SK-N-SH (cell line): ENCODE measurements around the gene HID1.

Source experiments
- FOXJ3 ChIP-seq: sonication (generic); formaldehyde crosslinking; IDR thresholded peaks from 2 replicates; pipeline ENCODE4 v1.5.1; 2020; ENCODE audit warnings: mild to moderate bottlenecking, missing genetic modification reagents
- FOXM1 ChIP-seq: IDR thresholded peaks from 2 replicates; pipeline ENCODE4 v1.4.0; 2012; ENCODE audit warnings: low read depth, mild to moderate bottlenecking
- RAD21 ChIP-seq: IDR thresholded peaks from 2 replicates; pipeline ENCODE4 v1.6.1; 2012; ENCODE audit warnings: mild to moderate bottlenecking, low read length
- RFX5 ChIP-seq: IDR thresholded peaks from 2 replicates; pipeline ENCODE4 v1.6.1; 2012; ENCODE audit warnings: mild to moderate bottlenecking, improper control_type of control experiment, low read length
- TAF1 ChIP-seq: IDR thresholded peaks from 2 replicates; pipeline ENCODE4 v1.6.1; 2012; ENCODE audit warnings: low read depth, mild to moderate bottlenecking, low read length, moderate library complexity, borderline replicate concordance
- TCF12 ChIP-seq: IDR thresholded peaks from 2 replicates; pipeline ENCODE4 v1.4.0; 2012
- YY1 ChIP-seq: IDR thresholded peaks from 2 replicates; pipeline ENCODE4 v1.4.0; 2012; ENCODE audit warnings: low read depth, mild to moderate bottlenecking
- TF ChIP-seq, protein P1 (sequence below): IDR thresholded peaks from 2 replicates; pipeline ENCODE4 v1.4.0; 2012; ENCODE audit warnings: low read depth
- TF ChIP-seq, protein P2 (sequence below): fragments of 200-600 bp; sonication (generic); IDR thresholded peaks from 2 replicates; pipeline ENCODE4 v1.6.1; 2017; ENCODE audit warnings: antibody characterized with exemption, mild to moderate bottlenecking, moderate library complexity
- TF ChIP-seq, protein P3 (sequence below): IDR thresholded peaks from 2 replicates; pipeline ENCODE4; 2012
- TF ChIP-seq, protein P4 (sequence below): fragments of 150-350 bp; IDR thresholded peaks from 2 replicates; pipeline ENCODE4 v1.6.1; 2017; ENCODE audit warnings: antibody characterized with exemption, low read length, low read depth, borderline replicate concordance
- TF ChIP-seq, protein P5 (sequence below): IDR thresholded peaks from 2 replicates; pipeline ENCODE4 v1.6.1; 2012; ENCODE audit warnings: mild to moderate bottlenecking, low read depth, low read length, moderate library complexity

DNA sequence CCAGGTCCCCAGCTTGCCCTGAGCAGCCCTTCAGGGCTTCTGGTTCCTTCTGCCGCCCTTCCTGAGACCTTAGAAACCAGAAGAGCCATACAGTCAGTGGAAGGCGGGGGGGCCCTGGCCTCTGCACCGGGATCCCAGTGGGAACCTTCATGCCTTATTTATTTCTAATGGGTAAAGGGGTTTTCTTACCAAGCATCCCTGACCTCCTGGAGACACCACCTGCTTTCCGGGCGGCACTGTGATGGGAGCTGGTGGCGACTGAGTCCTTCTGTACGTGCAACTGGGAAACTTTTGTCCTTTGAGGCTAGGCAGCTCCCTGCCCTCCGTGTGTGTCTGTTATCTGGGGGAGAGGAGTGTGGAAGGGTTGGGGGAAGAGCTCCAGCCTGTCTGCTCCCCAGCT lies 32.7 kb upstream of the HID1 start:
- TF ChIP-seq FOXM1 (no peak), RFX5 (no peak), YY1 (no peak), FOXJ3 (no peak), RAD21 (no peak), TCF12 (no peak), TAF1 (no peak)
- TF ChIP-seq, protein P1, sequence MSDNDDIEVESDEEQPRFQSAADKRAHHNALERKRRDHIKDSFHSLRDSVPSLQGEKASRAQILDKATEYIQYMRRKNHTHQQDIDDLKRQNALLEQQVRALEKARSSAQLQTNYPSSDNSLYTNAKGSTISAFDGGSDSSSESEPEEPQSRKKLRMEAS = no peak
- TF ChIP-seq, protein P2, sequence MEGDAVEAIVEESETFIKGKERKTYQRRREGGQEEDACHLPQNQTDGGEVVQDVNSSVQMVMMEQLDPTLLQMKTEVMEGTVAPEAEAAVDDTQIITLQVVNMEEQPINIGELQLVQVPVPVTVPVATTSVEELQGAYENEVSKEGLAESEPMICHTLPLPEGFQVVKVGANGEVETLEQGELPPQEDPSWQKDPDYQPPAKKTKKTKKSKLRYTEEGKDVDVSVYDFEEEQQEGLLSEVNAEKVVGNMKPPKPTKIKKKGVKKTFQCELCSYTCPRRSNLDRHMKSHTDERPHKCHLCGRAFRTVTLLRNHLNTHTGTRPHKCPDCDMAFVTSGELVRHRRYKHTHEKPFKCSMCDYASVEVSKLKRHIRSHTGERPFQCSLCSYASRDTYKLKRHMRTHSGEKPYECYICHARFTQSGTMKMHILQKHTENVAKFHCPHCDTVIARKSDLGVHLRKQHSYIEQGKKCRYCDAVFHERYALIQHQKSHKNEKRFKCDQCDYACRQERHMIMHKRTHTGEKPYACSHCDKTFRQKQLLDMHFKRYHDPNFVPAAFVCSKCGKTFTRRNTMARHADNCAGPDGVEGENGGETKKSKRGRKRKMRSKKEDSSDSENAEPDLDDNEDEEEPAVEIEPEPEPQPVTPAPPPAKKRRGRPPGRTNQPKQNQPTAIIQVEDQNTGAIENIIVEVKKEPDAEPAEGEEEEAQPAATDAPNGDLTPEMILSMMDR = no peak
- TF ChIP-seq, protein P3, sequence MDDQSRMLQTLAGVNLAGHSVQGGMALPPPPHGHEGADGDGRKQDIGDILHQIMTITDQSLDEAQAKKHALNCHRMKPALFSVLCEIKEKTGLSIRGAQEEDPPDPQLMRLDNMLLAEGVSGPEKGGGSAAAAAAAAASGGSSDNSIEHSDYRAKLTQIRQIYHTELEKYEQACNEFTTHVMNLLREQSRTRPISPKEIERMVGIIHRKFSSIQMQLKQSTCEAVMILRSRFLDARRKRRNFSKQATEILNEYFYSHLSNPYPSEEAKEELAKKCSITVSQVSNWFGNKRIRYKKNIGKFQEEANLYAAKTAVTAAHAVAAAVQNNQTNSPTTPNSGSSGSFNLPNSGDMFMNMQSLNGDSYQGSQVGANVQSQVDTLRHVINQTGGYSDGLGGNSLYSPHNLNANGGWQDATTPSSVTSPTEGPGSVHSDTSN = no peak
- TF ChIP-seq, protein P4, sequence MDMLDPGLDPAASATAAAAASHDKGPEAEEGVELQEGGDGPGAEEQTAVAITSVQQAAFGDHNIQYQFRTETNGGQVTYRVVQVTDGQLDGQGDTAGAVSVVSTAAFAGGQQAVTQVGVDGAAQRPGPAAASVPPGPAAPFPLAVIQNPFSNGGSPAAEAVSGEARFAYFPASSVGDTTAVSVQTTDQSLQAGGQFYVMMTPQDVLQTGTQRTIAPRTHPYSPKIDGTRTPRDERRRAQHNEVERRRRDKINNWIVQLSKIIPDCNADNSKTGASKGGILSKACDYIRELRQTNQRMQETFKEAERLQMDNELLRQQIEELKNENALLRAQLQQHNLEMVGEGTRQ = no peak
- TF ChIP-seq, protein P5, sequence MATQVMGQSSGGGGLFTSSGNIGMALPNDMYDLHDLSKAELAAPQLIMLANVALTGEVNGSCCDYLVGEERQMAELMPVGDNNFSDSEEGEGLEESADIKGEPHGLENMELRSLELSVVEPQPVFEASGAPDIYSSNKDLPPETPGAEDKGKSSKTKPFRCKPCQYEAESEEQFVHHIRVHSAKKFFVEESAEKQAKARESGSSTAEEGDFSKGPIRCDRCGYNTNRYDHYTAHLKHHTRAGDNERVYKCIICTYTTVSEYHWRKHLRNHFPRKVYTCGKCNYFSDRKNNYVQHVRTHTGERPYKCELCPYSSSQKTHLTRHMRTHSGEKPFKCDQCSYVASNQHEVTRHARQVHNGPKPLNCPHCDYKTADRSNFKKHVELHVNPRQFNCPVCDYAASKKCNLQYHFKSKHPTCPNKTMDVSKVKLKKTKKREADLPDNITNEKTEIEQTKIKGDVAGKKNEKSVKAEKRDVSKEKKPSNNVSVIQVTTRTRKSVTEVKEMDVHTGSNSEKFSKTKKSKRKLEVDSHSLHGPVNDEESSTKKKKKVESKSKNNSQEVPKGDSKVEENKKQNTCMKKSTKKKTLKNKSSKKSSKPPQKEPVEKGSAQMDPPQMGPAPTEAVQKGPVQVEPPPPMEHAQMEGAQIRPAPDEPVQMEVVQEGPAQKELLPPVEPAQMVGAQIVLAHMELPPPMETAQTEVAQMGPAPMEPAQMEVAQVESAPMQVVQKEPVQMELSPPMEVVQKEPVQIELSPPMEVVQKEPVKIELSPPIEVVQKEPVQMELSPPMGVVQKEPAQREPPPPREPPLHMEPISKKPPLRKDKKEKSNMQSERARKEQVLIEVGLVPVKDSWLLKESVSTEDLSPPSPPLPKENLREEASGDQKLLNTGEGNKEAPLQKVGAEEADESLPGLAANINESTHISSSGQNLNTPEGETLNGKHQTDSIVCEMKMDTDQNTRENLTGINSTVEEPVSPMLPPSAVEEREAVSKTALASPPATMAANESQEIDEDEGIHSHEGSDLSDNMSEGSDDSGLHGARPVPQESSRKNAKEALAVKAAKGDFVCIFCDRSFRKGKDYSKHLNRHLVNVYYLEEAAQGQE = no peak
